ENCODE results near the gene KCNJ6.

KCNJ6 gene

GRCh38 chr21:37562920-37563640, 353.2 kb downstream of the KCNJ6 start:
- DNase-seq = no peak

GRCh38 chr21:37561941-37562919, 354.0 kb downstream of the KCNJ6 start:
- DNase-seq = no peak

GRCh38 chr21:37561506-37561905, 354.8 kb downstream of the KCNJ6 start:
- no peak for DNase-seq

GRCh38 chr21:37560385-37560784, 355.9 kb downstream of the KCNJ6 start:
- DNase-seq = no peak

- DNase-seq = no peak
Measured at GRCh38 chr21:37558676-37559211, 357.5 kb downstream of the KCNJ6 start.
